CD4-positive, alpha-beta T cell (primary cell): ENCODE results near the gene GTF2A1L. TPM values are rescaled to one million over a fixed set of nuclear protein-coding genes. Genes with fewer than 3 reads are reported as not detected.

ENCODE experiments used
- ATAC-seq: fragments of 200-7000 bp; cut with Tn5 transposase; one replicate; pipeline ENCODE4 v1.10.0; 2022; ENCODE audit warnings: mild to moderate bottlenecking; ENCODE audit not compliant: poor library complexity
- CTCF ChIA-PET: fragments of 350-600 bp; sonication (Branson Sonifier 250); formaldehyde crosslinking; loops from one replicate; lab custom pipeline; 2021; ENCODE audit warnings: antibody characterized with exemption, inconsistent platforms; lab: Charles Lee
- POLR2A ChIA-PET: fragments of 350-600 bp; sonication (Branson Sonifier 250); formaldehyde crosslinking; loops from one replicate; lab custom pipeline; 2021; ENCODE audit warnings: antibody characterized with exemption, inconsistent platforms; lab: Charles Lee
- DNase-seq, 14 experiments: peaks; one replicate each; pipeline ENCODE4 v3.0.0-alpha.2; 2013 to 2020; ENCODE audit warnings: mixed read lengths in 2 of 14
- H3K27ac ChIP-seq, 2 donors: one replicate each; pipeline versions ENCODE4 v1.5.1 to v1.7.0; 2013; ENCODE audit warnings: low read length in 2 of 2, low read depth in 1 of 2, mild to moderate bottlenecking in 1 of 2
- H3K27me3 ChIP-seq, 2 experiments: 1 replicate in 1 of 2; 2 replicates in 1 of 2; pipeline versions ENCODE4 v1.6.1 to v1.7.0; 2013; ENCODE audit warnings: low read length in 2 of 2, control low read depth in 1 of 2, mild to moderate bottlenecking in 1 of 2, moderate library complexity in 1 of 2; ENCODE audit not compliant: insufficient read depth in 2 of 2, control insufficient read depth in 1 of 2
- H3K36me3 ChIP-seq: one replicate; pipeline ENCODE4 v1.6.1; 2013; ENCODE audit warnings: low read length, control low read depth; ENCODE audit not compliant: insufficient read depth
- H3K4me1 ChIP-seq: one replicate; pipeline ENCODE4 v1.6.1; 2013; ENCODE audit warnings: low read length, control low read depth; ENCODE audit not compliant: insufficient read depth
- H3K4me3 ChIP-seq: one replicate; pipeline ENCODE4 v1.5.1; 2013; ENCODE audit warnings: mild to moderate bottlenecking, low read length, moderate library complexity
- H3K9me3 ChIP-seq, 2 experiments: 1 replicate in 1 of 2; 2 replicates in 1 of 2; pipeline versions ENCODE4 v1.6.1 to v1.7.0; 2013; ENCODE audit warnings: low read length in 2 of 2, mild to moderate bottlenecking in 2 of 2, control low read depth in 1 of 2, moderate library complexity in 1 of 2; ENCODE audit not compliant: control insufficient read depth in 1 of 2, insufficient read depth in 1 of 2
- H3K27ac Mint-ChIP-seq: one replicate; pipeline ENCODE4 v1.8.0; 2020; ENCODE audit warnings: mixed read lengths
- H3K27me3 Mint-ChIP-seq: one replicate; pipeline ENCODE4 v1.8.0; 2021; ENCODE audit warnings: mixed read lengths
- H3K36me3 Mint-ChIP-seq: one replicate; pipeline ENCODE4 v1.8.0; 2021; ENCODE audit warnings: low read depth, mixed read lengths
- H3K4me1 Mint-ChIP-seq: one replicate; pipeline ENCODE4 v1.8.0; 2021; ENCODE audit warnings: low read depth, mixed read lengths
- H3K4me3 Mint-ChIP-seq: one replicate; pipeline ENCODE4 v1.8.0; 2020; ENCODE audit warnings: mild to moderate bottlenecking, mixed read lengths
- H3K9me3 Mint-ChIP-seq: one replicate; pipeline ENCODE4 v1.8.0; 2020; ENCODE audit warnings: mixed read lengths
- CTCF ChIP-seq: fragments of 200-600 bp; IDR thresholded peaks from one replicate; pipeline ENCODE4 v1.8.0; 2022; ENCODE audit warnings: antibody characterized with exemption, mild to moderate bottlenecking
- intact Hi-C, 2 experiments: fragments of 100-400 bp; cut with DNase I in 1 of 2; cut with micrococcal nuclease in 1 of 2; formaldehyde crosslinking; loops; one replicate each; pipeline versions ENCODE4 v1.15.1 to v1.9.0; 2023 to 2025; cut with DNase I, micrococcal nuclease
- total RNA-seq, 174 experiments: library from RNA in 2 of 174; stranded (reverse) in 2 of 174; gene quantifications; one replicate each; pipeline ENCODE4 v1.2.3 and lab custom pipeline; 2021 to 2026

GTF2A1L gene
- total RNA-seq, 2 experiments from 2014 or later, result not detected

DNA sequence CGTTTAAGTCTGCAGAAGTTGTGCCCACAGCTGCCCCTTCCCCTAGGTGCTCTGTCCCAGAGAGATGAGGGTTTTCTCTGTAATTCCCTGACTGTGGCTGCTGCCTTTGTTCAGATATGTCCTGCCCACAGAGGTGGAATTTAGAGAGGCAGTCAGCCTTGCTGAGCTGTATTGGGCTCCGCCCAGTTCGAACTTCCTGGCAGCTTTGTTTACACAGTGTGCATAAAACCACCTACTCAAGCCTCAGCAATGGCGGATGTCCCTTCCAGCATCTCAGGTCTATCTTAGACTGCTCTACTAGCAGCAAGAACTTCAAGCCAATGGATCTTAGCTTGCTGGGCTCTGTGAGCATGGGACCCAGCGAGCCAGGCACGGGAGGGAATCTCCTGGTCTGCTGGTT, 89.8 kb downstream of the GTF2A1L start:
- Histone ChIP-seq H3K9me3 (peaks cover 0 to 9% of the 10 kb centered on the region in 2 experiments), H3K4me1 (peaks cover 3% of the 10 kb centered on the region), H3K27me3 (no peaks in the 10 kb centered on the region), H3K27ac (no peak overlapping the region), H3K36me3 (no peaks in the 10 kb centered on the region), H3K4me3 (no peak overlapping the region)
- intact Hi-C loops, result no loop called here
- TF ChIP-seq CTCF, result no peak
- peak; percentile 69 for ATAC-seq
- Mint-ChIP-seq H3K4me3 (no peak overlapping the region), H3K36me3 (no peaks in the 10 kb centered on the region), H3K27ac (no peak overlapping the region), H3K27me3 (peaks cover 4% of the 10 kb centered on the region), H3K4me1 (no peaks in the 10 kb centered on the region), H3K9me3 (no peaks in the 10 kb centered on the region)
- ChIA-PET CTCF (no interaction called here), POLR2A (interaction anchor here (0.6 kb wide), 1 partner anchor 61 kb away, joined by 3 read pairs; no protein-coding TSS in a partner anchor)
- peak in 3 of 14 experiments; percentile 4 to 36 (median 18) for DNase-seq

DNA sequence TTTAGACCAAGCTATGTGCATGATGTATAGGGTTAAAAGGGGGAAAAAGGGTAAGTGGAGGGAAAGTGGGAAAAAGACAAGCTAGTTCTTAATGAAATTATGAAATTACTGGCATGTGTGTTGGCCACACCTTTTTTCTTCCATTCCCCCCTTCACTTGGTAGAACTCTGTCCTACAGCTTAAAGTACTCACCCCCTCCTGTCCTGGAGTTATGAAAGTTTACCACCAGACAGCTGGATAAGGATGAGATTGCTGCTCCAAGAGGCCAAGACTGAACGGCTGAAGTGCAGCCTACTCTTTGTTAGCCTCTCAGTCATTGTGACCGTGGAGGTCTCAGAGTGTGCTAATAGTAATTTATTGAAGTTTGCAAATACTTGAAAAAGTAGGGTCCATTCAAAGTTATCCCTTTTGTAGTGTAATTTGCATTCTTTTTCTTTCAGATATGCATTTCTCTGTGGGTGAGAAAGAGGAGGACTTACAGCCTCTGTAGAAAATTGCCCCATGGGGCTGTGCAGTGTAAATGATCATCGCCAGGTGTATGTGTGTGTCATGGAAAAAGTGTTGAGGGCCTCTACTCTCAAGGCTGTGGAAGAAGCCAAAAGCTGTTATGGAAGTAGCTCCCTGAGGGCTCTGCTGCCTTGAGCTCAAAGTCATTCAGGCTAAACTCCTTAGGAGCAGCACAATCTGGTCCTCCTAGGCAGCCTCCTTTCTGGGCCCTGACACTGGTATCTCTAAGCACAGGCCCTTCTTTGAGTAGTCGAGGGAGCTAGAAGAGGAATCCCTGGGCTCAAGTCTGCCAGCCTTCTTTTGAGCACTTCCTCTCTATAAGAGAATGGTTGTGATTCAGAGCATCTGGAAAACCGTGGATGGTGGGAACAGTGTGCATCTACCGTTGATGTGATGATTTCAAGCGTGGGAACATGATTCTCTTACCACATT, 91.7 kb downstream of the GTF2A1L start:
- Histone ChIP-seq H3K27ac (no peak overlapping the region), H3K36me3 (no peaks in the 10 kb centered on the region), H3K4me3 (no peak overlapping the region), H3K4me1 (peaks cover 3% of the 10 kb centered on the region), H3K9me3 (peaks cover 0 to 9% of the 10 kb centered on the region in 2 experiments), H3K27me3 (no peaks in the 10 kb centered on the region)
- ChIA-PET CTCF (no interaction called here), POLR2A (no interaction called here)
- no peak for DNase-seq
- Mint-ChIP-seq H3K27ac (no peak overlapping the region), H3K27me3 (peaks cover 5% of the 10 kb centered on the region), H3K9me3 (no peaks in the 10 kb centered on the region), H3K4me1 (peaks cover 9% of the 10 kb centered on the region), H3K36me3 (no peaks in the 10 kb centered on the region), H3K4me3 (no peak overlapping the region)
- TF ChIP-seq CTCF, result no peak
- intact Hi-C loops, result no loop called here
- ATAC-seq, result no peak

DNA sequence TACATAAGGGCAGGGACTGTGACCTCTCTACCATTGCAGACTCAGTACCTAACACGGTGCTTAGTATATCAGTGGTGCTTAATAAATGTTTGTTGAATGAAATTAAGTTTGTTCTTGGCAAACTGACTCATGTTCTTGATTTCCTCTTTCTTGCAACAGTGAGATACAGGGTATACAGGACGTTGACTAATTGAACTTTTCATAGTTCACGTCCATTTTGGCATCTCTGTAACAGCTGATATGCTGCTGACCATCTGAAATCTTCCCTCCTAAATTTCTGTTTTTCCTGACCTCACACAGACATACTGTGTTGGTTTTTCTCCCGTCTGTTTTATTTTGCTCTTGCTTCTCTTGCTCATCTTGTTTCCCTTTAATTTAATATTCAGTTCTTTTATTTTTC, 93.7 kb downstream of the GTF2A1L start:
- no peak for TF ChIP-seq CTCF
- Histone ChIP-seq H3K4me3 (no peak overlapping the region), H3K27ac (no peak overlapping the region), H3K9me3 (peaks cover 0 to 9% of the 10 kb centered on the region in 2 experiments), H3K36me3 (no peaks in the 10 kb centered on the region), H3K4me1 (peaks cover 3% of the 10 kb centered on the region), H3K27me3 (no peaks in the 10 kb centered on the region)
- no peak for ATAC-seq
- no peak for DNase-seq
- Mint-ChIP-seq H3K4me3 (no peak overlapping the region), H3K36me3 (no peaks in the 10 kb centered on the region), H3K27me3 (peaks cover 15% of the 10 kb centered on the region), H3K9me3 (no peaks in the 10 kb centered on the region), H3K27ac (no peak overlapping the region), H3K4me1 (peaks cover 15% of the 10 kb centered on the region)
- CTCF ChIA-PET, result no interaction called here
- intact Hi-C loops, result no loop called here
- POLR2A ChIA-PET, result no interaction called here
